Panc1 (cell line): Measurements from ENCODE around the gene MAP3K20.

Experiments
- SIN3A ChIP-seq: IDR thresholded peaks from 2 replicates; pipeline ENCODE4 v1.6.1; 2012; ENCODE audit warnings: low read depth, mild to moderate bottlenecking, low read length, moderate library complexity, borderline replicate concordance; ENCODE audit not compliant: insufficient read depth
- TF ChIP-seq, protein P1 (sequence below), 2 experiments: IDR thresholded peaks; 2 replicates each; pipeline ENCODE4 v1.6.1; 2011 to 2012; ENCODE audit warnings: low read depth in 2 of 2, control low read depth in 1 of 2, low read length in 1 of 2, mild to moderate bottlenecking in 1 of 2, moderate library complexity in 1 of 2; ENCODE audit not compliant: insufficient read depth in 1 of 2
- TF ChIP-seq, protein P2 (sequence below): fragments of 450-650 bp; IDR thresholded peaks from 2 replicates; pipeline ENCODE4 v1.5.1; 2017; ENCODE audit warnings: mild to moderate bottlenecking

- TF ChIP-seq, protein P1, sequence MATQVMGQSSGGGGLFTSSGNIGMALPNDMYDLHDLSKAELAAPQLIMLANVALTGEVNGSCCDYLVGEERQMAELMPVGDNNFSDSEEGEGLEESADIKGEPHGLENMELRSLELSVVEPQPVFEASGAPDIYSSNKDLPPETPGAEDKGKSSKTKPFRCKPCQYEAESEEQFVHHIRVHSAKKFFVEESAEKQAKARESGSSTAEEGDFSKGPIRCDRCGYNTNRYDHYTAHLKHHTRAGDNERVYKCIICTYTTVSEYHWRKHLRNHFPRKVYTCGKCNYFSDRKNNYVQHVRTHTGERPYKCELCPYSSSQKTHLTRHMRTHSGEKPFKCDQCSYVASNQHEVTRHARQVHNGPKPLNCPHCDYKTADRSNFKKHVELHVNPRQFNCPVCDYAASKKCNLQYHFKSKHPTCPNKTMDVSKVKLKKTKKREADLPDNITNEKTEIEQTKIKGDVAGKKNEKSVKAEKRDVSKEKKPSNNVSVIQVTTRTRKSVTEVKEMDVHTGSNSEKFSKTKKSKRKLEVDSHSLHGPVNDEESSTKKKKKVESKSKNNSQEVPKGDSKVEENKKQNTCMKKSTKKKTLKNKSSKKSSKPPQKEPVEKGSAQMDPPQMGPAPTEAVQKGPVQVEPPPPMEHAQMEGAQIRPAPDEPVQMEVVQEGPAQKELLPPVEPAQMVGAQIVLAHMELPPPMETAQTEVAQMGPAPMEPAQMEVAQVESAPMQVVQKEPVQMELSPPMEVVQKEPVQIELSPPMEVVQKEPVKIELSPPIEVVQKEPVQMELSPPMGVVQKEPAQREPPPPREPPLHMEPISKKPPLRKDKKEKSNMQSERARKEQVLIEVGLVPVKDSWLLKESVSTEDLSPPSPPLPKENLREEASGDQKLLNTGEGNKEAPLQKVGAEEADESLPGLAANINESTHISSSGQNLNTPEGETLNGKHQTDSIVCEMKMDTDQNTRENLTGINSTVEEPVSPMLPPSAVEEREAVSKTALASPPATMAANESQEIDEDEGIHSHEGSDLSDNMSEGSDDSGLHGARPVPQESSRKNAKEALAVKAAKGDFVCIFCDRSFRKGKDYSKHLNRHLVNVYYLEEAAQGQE (IDR thresholded peaks at IDR 0.05; ENCODE audit: insufficient read depth in 1 of 2, low read depth in 2 of 2, low read length in 1 of 2), result no peak
- TF ChIP-seq, protein P2, sequence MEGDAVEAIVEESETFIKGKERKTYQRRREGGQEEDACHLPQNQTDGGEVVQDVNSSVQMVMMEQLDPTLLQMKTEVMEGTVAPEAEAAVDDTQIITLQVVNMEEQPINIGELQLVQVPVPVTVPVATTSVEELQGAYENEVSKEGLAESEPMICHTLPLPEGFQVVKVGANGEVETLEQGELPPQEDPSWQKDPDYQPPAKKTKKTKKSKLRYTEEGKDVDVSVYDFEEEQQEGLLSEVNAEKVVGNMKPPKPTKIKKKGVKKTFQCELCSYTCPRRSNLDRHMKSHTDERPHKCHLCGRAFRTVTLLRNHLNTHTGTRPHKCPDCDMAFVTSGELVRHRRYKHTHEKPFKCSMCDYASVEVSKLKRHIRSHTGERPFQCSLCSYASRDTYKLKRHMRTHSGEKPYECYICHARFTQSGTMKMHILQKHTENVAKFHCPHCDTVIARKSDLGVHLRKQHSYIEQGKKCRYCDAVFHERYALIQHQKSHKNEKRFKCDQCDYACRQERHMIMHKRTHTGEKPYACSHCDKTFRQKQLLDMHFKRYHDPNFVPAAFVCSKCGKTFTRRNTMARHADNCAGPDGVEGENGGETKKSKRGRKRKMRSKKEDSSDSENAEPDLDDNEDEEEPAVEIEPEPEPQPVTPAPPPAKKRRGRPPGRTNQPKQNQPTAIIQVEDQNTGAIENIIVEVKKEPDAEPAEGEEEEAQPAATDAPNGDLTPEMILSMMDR, result no peak
- no peak for TF ChIP-seq SIN3A
These were observed 236.4 kb downstream of the MAP3K20 start for GRCh38 chr2:173311844-173312606.
